Fibroblast of the aortic adventitia (primary cell): ENCODE data around the gene RAVER1. TPM values are rescaled to one million over a fixed set of nuclear protein-coding genes. Genes with fewer than 3 reads are reported as not detected.
"Not testable (repeated sequence)": the region's sequence is repeated elsewhere in the genome, so short reads cannot be mapped to it uniquely, and the experiment has no call there.

ENCODE experiments used
- DNase-seq: peaks from one replicate; pipeline ENCODE4 v3.0.0-alpha.2; 2010; ENCODE audit warnings: low read depth
- H3K4me3 ChIP-seq: 2 replicates; pipeline ENCODE4 v1.5.1; 2011; ENCODE audit warnings: low read depth, mild to moderate bottlenecking, control low read depth, low read length, moderate library complexity
- CTCF ChIP-seq: IDR thresholded peaks from 2 replicates; pipeline ENCODE4 v1.5.1; 2011; ENCODE audit warnings: mild to moderate bottlenecking, low read length, control low read depth, inconsistent platforms; ENCODE audit not compliant: insufficient read depth
- total RNA-seq: library from RNA; depleted of rRNA; stranded (reverse); fragments of >200 nt; gene quantifications from 2 replicates; pipeline ENCODE4 v1.2.3, GENCODE V29; 2012; ENCODE audit warnings: low replicate concordance

Gene RAVER1
- total RNA-seq, result 6.5 and 12.0 TPM in 2 replicates

GRCh38 chr19:10332965-10333757, at the start of gene RAVER1:
Gene RAVER1, minus strand, starts transcription at chr19:10333529. Its CDS starts 22 bp downstream, at chr19:10333507.
- peak; percentile 96 for DNase-seq
- H3K4me3 ChIP-seq, result peak within 1 kb of the TSS; percentile 88
- no peak for TF ChIP-seq CTCF

GRCh38 chr19:10383223-10383499, 49.8 kb upstream of the RAVER1 start:
- DNase-seq, H3K4me3 ChIP-seq: not testable (repeated sequence)

GRCh38 chr19:10380313-10381102, 47.2 kb upstream of the RAVER1 start, which contains the start of gene TYK2:
Gene TYK2, minus strand, starts transcription at chr19:10380572. Its CDS starts 2,166 bp downstream, at chr19:10378406.
- TF ChIP-seq CTCF, result no peak
- peak; percentile 98 for DNase-seq
- peak within 1 kb of the TSS; percentile 97 for H3K4me3 ChIP-seq

- no peak for DNase-seq
Measured at GRCh38 chr19:10379880-10380312, 46.6 kb upstream of the RAVER1 start.

GRCh38 chr19:10378124-10378523, 44.8 kb upstream of the RAVER1 start:
- H3K4me3 ChIP-seq, result no peak overlapping the region
- no peak for TF ChIP-seq CTCF
- no peak for DNase-seq

More at GRCh38 chr19:10379880-10380312, 46.6 kb upstream of the RAVER1 start:
- no peak for TF ChIP-seq CTCF
- H3K4me3 ChIP-seq, result peak overlapping the region; percentile 97

- not testable (repeated sequence) for H3K4me3 ChIP-seq
Measured at GRCh38 chr19:10377140-10377640, 43.9 kb upstream of the RAVER1 start.

GRCh38 chr19:10374931-10375330, 41.6 kb upstream of the RAVER1 start:
- no peak overlapping the region for H3K4me3 ChIP-seq
- TF ChIP-seq CTCF, result no peak
- DNase-seq, result no peak

More at GRCh38 chr19:10377140-10377640, 43.9 kb upstream of the RAVER1 start:
- DNase-seq, result not testable (repeated sequence)
